H1 (cell line): ENCODE data around the gene SLC26A1. TPM values are rescaled to one million over a fixed set of nuclear protein-coding genes. Genes with fewer than 3 reads are reported as not detected.

ENCODE experiments used
- CTCF ChIA-PET: fragments of 300-600 bp; sonication (Branson Sonifier 250); formaldehyde crosslinking; loops from one replicate; lab custom pipeline; 2021; ENCODE audit not compliant: partially characterized antibody; lab: Charles Lee
- POLR2A ChIA-PET: fragments of 300-600 bp; sonication (Branson Sonifier 250); formaldehyde crosslinking; loops from one replicate; lab custom pipeline; 2021; ENCODE audit warnings: inconsistent platforms; ENCODE audit not compliant: partially characterized antibody; lab: Charles Lee
- DNase-seq, 2 experiments: peaks; one replicate each; pipeline versions ENCODE4 v3.0.0 to v3.0.0-alpha.2; 2010 to 2022; ENCODE audit warnings: low spot score in 2 of 2, low read depth in 1 of 2, mixed read lengths in 1 of 2
- FAIRE-seq: peaks from 2 replicates; lab custom pipeline; 2011; peaks lifted over from hg19 to GRCh38; lab: Jason Lieb, UNC
- H2AFZ ChIP-seq: 2 replicates; pipeline ENCODE4 v1.8.1; 2012; ENCODE audit warnings: low read length, inconsistent platforms
- H2AK5ac ChIP-seq: 2 replicates; pipeline ENCODE4 v1.6.1; 2013; ENCODE audit warnings: low read depth, low read length
- H2BK120ac ChIP-seq: replicated peaks from 2 replicates; pipeline ENCODE3; 2013; ENCODE audit warnings: low read depth, low read length, inconsistent platforms
- H2BK12ac ChIP-seq: 2 replicates; pipeline ENCODE4 v1.6.1; 2013; ENCODE audit warnings: low read depth, low read length
- H2BK15ac ChIP-seq: 2 replicates; pipeline ENCODE4 v1.6.1; 2013; ENCODE audit warnings: low read length
- H2BK20ac ChIP-seq: 2 replicates; pipeline ENCODE4 v1.6.1; 2013; ENCODE audit warnings: low read length
- H2BK5ac ChIP-seq: 2 replicates; pipeline ENCODE4 v1.6.1; 2013; ENCODE audit warnings: low read depth, low read length
- H3K14ac ChIP-seq: 2 replicates; pipeline ENCODE4 v1.6.1; 2013; ENCODE audit warnings: inconsistent platforms; ENCODE audit not compliant: insufficient read length
- H3K18ac ChIP-seq: 2 replicates; pipeline ENCODE4 v1.6.1; 2013; ENCODE audit warnings: low read length; ENCODE audit errors: extremely low read depth
- H3K23ac ChIP-seq: 2 replicates; pipeline ENCODE4 v1.6.1; 2013; ENCODE audit warnings: inconsistent platforms; ENCODE audit not compliant: insufficient read length
- H3K23me2 ChIP-seq: 2 replicates; pipeline ENCODE4 v1.6.1; 2013; ENCODE audit warnings: low read depth, low read length
- H3K27ac ChIP-seq: 2 replicates; pipeline ENCODE4 v1.6.1; 2011; ENCODE audit warnings: low read depth, low read length, inconsistent platforms
- H3K27me3 ChIP-seq, 4 experiments: replicated peaks in 1 of 4; 1 replicate in 1 of 4; 2 replicates in 3 of 4; pipeline versions ENCODE4 v1.6.1 to v1.8.1; 2011 to 2013; ENCODE audit warnings: low read length in 3 of 4, mild to moderate bottlenecking in 3 of 4, inconsistent platforms in 2 of 4, mixed read lengths in 2 of 4, moderate library complexity in 1 of 4; ENCODE audit not compliant: control insufficient read depth in 3 of 4, insufficient read depth in 3 of 4; ENCODE audit errors: extremely low read depth in 1 of 4
- H3K36me3 ChIP-seq, 4 experiments: 2 replicates each; pipeline versions ENCODE4 v1.6.1 to v1.8.1; 2011 to 2013; ENCODE audit warnings: mild to moderate bottlenecking in 4 of 4, low read length in 3 of 4, moderate library complexity in 2 of 4, control low read depth in 1 of 4, inconsistent platforms in 1 of 4; ENCODE audit not compliant: insufficient read depth in 4 of 4, control insufficient read depth in 2 of 4
- H3K4ac ChIP-seq: replicated peaks from 2 replicates; pipeline ENCODE3; 2013; ENCODE audit warnings: low read length, low read depth, mixed read lengths, inconsistent platforms; ENCODE audit not compliant: insufficient read length
- H3K4me1 ChIP-seq, 4 experiments: replicated peaks in 1 of 4; 1 replicate in 1 of 4; 2 replicates in 3 of 4; pipeline versions ENCODE4 v1.6.1 to v1.8.1; 2011 to 2013; ENCODE audit warnings: low read length in 3 of 4, inconsistent platforms in 2 of 4, mixed read lengths in 1 of 4; ENCODE audit not compliant: insufficient read depth in 4 of 4, control insufficient read depth in 3 of 4
- H3K4me2 ChIP-seq, 2 experiments: 2 replicates each; pipeline versions ENCODE4 v1.6.1 to v1.8.1; 2011 to 2013; ENCODE audit warnings: low read depth in 2 of 2, low read length in 2 of 2, control low read depth in 1 of 2, inconsistent platforms in 1 of 2, mild to moderate bottlenecking in 1 of 2; ENCODE audit not compliant: insufficient read depth in 1 of 2
- H3K4me3 ChIP-seq, 4 experiments: fragments of 200-600, 300-600 bp in 1 of 4; sonication (generic), shearing (Covaris generic), sonication (Bioruptor Twin) in 1 of 4; 2 replicates each; pipeline versions ENCODE4 v1.5.1 to v1.8.1; 2011 to 2016; ENCODE audit warnings: low read length in 4 of 4, low read depth in 3 of 4, control low read depth in 2 of 4, inconsistent platforms in 2 of 4, mild to moderate bottlenecking in 2 of 4, mixed read lengths in 1 of 4, moderate library complexity in 1 of 4; ENCODE audit not compliant: insufficient read depth in 2 of 4; ENCODE audit errors: extremely low read depth in 1 of 4
- H3K56ac ChIP-seq: replicated peaks from 2 replicates; pipeline ENCODE3; 2013; ENCODE audit warnings: low read depth, mild to moderate bottlenecking, mixed read lengths, low read length, inconsistent platforms; ENCODE audit not compliant: insufficient read length
- H3K79me1 ChIP-seq: 2 replicates; pipeline ENCODE4 v1.6.1; 2013; ENCODE audit warnings: low read depth, low read length, control low read depth
- H3K79me2 ChIP-seq, 2 experiments: 2 replicates each; pipeline versions ENCODE4 v1.6.1 to v1.8.1; 2012 to 2013; ENCODE audit warnings: low read length in 2 of 2, mild to moderate bottlenecking in 2 of 2, inconsistent platforms in 1 of 2; ENCODE audit not compliant: insufficient read depth in 2 of 2, control insufficient read depth in 1 of 2
- H3K9ac ChIP-seq, 4 experiments: replicated peaks in 1 of 4; 1 replicate in 1 of 4; 2 replicates in 3 of 4; pipeline versions ENCODE4 v1.6.1 to v1.8.1; 2011 to 2013; ENCODE audit warnings: low read depth in 3 of 4, low read length in 3 of 4, control low read depth in 2 of 4, mild to moderate bottlenecking in 2 of 4, moderate library complexity in 2 of 4, inconsistent platforms in 1 of 4; ENCODE audit errors: extremely low read depth in 1 of 4
- H3K9me3 ChIP-seq, 2 experiments: 2 replicates each; pipeline versions ENCODE4 v1.6.1 to v1.8.1; 2012 to 2013; ENCODE audit warnings: mild to moderate bottlenecking in 2 of 2, moderate library complexity in 2 of 2, control low read depth in 1 of 2, inconsistent platforms in 1 of 2, low read depth in 1 of 2, low read length in 1 of 2, mixed read lengths in 1 of 2; ENCODE audit not compliant: insufficient read depth in 2 of 2
- H4K20me1 ChIP-seq, 2 experiments: replicated peaks in 1 of 2; 2 replicates each; pipeline versions ENCODE3 to v1.8.1; 2011 to 2013; ENCODE audit warnings: inconsistent platforms in 2 of 2, low read length in 2 of 2, mild to moderate bottlenecking in 1 of 2; ENCODE audit not compliant: insufficient read depth in 2 of 2, control insufficient read depth in 1 of 2
- H4K5ac ChIP-seq: 2 replicates; pipeline ENCODE4 v1.6.1; 2013; ENCODE audit warnings: low read length, low read depth, mixed read lengths, inconsistent platforms; ENCODE audit not compliant: insufficient read length
- H4K8ac ChIP-seq: 2 replicates; pipeline ENCODE4 v1.8.0; 2013; ENCODE audit warnings: mild to moderate bottlenecking, moderate library complexity, low read length, inconsistent platforms; ENCODE audit not compliant: insufficient read depth; ENCODE audit errors: extremely low read depth
- H4K91ac ChIP-seq: replicated peaks from 2 replicates; pipeline ENCODE3; 2013; ENCODE audit warnings: low read length, mixed read lengths, inconsistent platforms; ENCODE audit not compliant: insufficient read length
- POU5F1 ChIP-seq: IDR thresholded peaks from 2 replicates; pipeline ENCODE4 v1.6.1; 2011; ENCODE audit warnings: low read depth, mild to moderate bottlenecking, low read length, moderate library complexity
- ZNF274 ChIP-seq: IDR thresholded peaks from 2 replicates; pipeline ENCODE4 v1.7.0; 2012; ENCODE audit warnings: low read length, borderline replicate concordance; ENCODE audit errors: extremely low read depth
- WGBS, 2 experiments: shearing (Covaris generic) in 1 of 2; methylation state at CpG; one replicate each; pipeline versions ENCODE4 v1.1.6 to v1.1.7; 2013 to 2015; ENCODE audit warnings: low lambda C conversion rate in 2 of 2, mixed read lengths in 2 of 2, inconsistent platforms in 1 of 2, low coverage in 1 of 2, missing lambda C conversion rate in 1 of 2; ENCODE audit not compliant: insufficient replicate concordance in 2 of 2, insufficient coverage in 1 of 2, insufficient read length in 1 of 2; ENCODE audit errors: extremely low coverage in 1 of 2, missing lambda C conversion rate in 1 of 2; 5-methylcytosine and 5-hydroxymethylcytosine counted together
- polyA plus RNA-seq, 7 experiments: library from polyadenylated mRNA; depleted of rRNA in 3 of 7; stranded (reverse) in 5 of 7; unstranded in 2 of 7; fragments of >200 nt in 5 of 7; fragments of 200-250 nt in 2 of 7; gene quantifications; 1 replicate in 5 of 7; 2 replicates in 1 of 7; 4 replicates in 1 of 7; pipeline versions ENCODE4 v1.2.1 to v1.2.3, GENCODE V29; 2011 to 2013; ENCODE audit warnings: missing spikeins in 2 of 7, mixed read lengths in 2 of 7
- total RNA-seq: library from RNA; stranded (reverse); fragmentation: NEBNext Ultra II Directional; extraction: Animal tissue kit (Norgen Biotek cat#: 25700); gene quantifications from 2 replicates; pipeline ENCODE4 v1.2.1, GENCODE V29; 2021

SLC26A1 gene
- total and polyA plus RNA-seq, 2 of the 8 experiments (the other 6 are each of a cell fraction or from before 2014, with no cell fraction given): 0.11 TPM; not detected in 1

DNA sequence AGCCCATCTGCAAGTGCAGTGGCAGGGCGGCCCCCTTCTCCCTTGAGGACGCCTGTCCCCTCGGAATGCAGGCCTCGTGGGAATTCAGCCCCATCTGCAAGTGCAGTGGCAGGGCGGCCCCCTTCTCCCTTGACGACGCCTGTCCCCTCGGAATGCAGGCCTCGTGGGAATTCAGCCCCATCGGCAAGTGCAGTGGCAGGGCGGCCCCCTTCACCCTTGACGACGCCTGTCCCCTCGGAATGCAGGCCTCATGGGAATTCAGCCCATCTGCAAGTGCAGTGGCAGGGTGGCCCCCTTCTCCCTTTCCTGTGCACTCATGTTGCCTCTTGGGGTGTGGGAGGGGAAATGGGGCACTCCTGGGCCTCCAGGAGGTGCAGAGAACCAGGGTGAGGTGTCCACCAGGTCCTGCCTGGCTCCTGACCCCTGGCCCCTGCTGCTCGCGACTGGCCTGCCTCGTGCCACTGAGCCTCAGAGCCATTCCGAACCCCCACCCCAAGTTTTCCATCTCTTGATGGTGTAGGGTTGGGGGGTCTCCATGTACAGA, 6.8 kb upstream of the SLC26A1 start:
- Histone ChIP-seq H4K8ac (peak overlapping the region; percentile 5; the same call in 1 of the 2 replicates), H3K56ac (no peak overlapping the region), H3K27ac (no peak overlapping the region), H2BK5ac (no peak overlapping the region), H4K5ac (no peak overlapping the region), H2BK15ac (no peak overlapping the region), H2BK12ac (no peak overlapping the region), H3K9ac (no peak overlapping the region), H3K23ac (no peak overlapping the region), H3K4me3 (no peak overlapping the region), H3K18ac (no peak overlapping the region), H2BK20ac (no peak overlapping the region), H3K79me1 (no peaks in the 10 kb centered on the region), H3K4ac (no peak overlapping the region), H2BK120ac (no peak overlapping the region), H3K27me3 (peaks cover 58 to 91% (median 87%) of the 10 kb centered on the region in 4 experiments), H3K4me2 (no peak overlapping the region), H3K4me1 (peaks cover 0 to 6% (median 4%) of the 10 kb centered on the region in 4 experiments; a peak in 5 of 7 replicates), H3K23me2 (peaks cover 12% of the 10 kb centered on the region; the same call in 1 of the 2 replicates), H4K20me1 (peaks cover 2 to 23% of the 10 kb centered on the region in 2 experiments)
- DNase-seq: no peak
- 91% methylated on average over 11 of the region's 18 CpGs; no CpG with 5 or more reads in 1 of the 2 experiments for WGBS, 2 experiments
- ChIA-PET POLR2A (no interaction called here), CTCF (interaction anchor here (0.6 kb wide), 1 partner anchor 38 kb away, joined by 4 read pairs; no protein-coding TSS in a partner anchor)
- TF ChIP-seq POU5F1: no peak
- TF ChIP-seq ZNF274: no peak
- TF ChIP-seq, all 59 proteins: peak for 0
- FAIRE-seq: no peak
- no peak overlapping the region for H4K91ac ChIP-seq
- H2AK5ac ChIP-seq: no peak overlapping the region
- no peaks in the 10 kb centered on the region for H3K36me3 ChIP-seq
- H3K9me3 ChIP-seq: no peaks in the 10 kb centered on the region
- H3K79me2 ChIP-seq: no peaks in the 10 kb centered on the region
- H3K14ac ChIP-seq: no peak overlapping the region
- H2AFZ ChIP-seq: no peak overlapping the region
